H9 (cell line): Measurements from ENCODE around the gene LTK. TPM values are rescaled to one million over a fixed set of nuclear protein-coding genes. Genes with fewer than 3 reads are reported as not detected.

Source experiments
- DNase-seq: peaks from one replicate; pipeline ENCODE4 v3.0.0-alpha.2; 2017
- H2AFZ ChIP-seq: one replicate; pipeline ENCODE4 v1.6.1; 2013; ENCODE audit warnings: mild to moderate bottlenecking, low read length, control low read depth, moderate library complexity
- H2AK5ac ChIP-seq: 2 replicates; pipeline ENCODE4 v1.6.1; 2013; ENCODE audit warnings: low read length, control low read depth, mixed read lengths; ENCODE audit not compliant: insufficient read length
- H2BK120ac ChIP-seq: one replicate; pipeline ENCODE4 v1.6.1; 2013; ENCODE audit warnings: low read depth, mild to moderate bottlenecking, low read length, control low read depth, inconsistent platforms; ENCODE audit not compliant: poor library complexity, severe bottlenecking
- H2BK12ac ChIP-seq: 2 replicates; pipeline ENCODE4 v1.6.1; 2013; ENCODE audit warnings: low read length, control low read depth, mixed read lengths, low read depth; ENCODE audit not compliant: insufficient read length
- H2BK15ac ChIP-seq: 2 replicates; pipeline ENCODE4 v1.6.1; 2013; ENCODE audit warnings: low read depth, low read length, control low read depth
- H2BK20ac ChIP-seq: one replicate; pipeline ENCODE4 v1.6.1; 2013; ENCODE audit warnings: low read depth, mild to moderate bottlenecking, low read length, control low read depth, inconsistent platforms; ENCODE audit not compliant: poor library complexity, severe bottlenecking
- H2BK5ac ChIP-seq: 2 replicates; pipeline ENCODE4 v1.6.1; 2013; ENCODE audit warnings: low read length, control low read depth, mixed read lengths; ENCODE audit not compliant: insufficient read length
- H3K14ac ChIP-seq: 2 replicates; pipeline ENCODE4 v1.6.1; 2013; ENCODE audit warnings: low read length, control low read depth; ENCODE audit not compliant: insufficient read depth
- H3K18ac ChIP-seq: 2 replicates; pipeline ENCODE4 v1.6.1; 2013; ENCODE audit warnings: low read depth, mild to moderate bottlenecking, mixed read lengths, low read length, control low read depth; ENCODE audit not compliant: insufficient read length
- H3K23ac ChIP-seq: 2 replicates; pipeline ENCODE4 v1.6.1; 2013; ENCODE audit warnings: low read length, control low read depth, mixed read lengths, low read depth; ENCODE audit not compliant: insufficient read length
- H3K23me2 ChIP-seq: 2 replicates; pipeline ENCODE4 v1.6.1; 2013; ENCODE audit warnings: low read depth, mild to moderate bottlenecking, mixed read lengths, low read length, control low read depth; ENCODE audit not compliant: insufficient read length, poor library complexity, severe bottlenecking
- H3K27ac ChIP-seq: 2 replicates; pipeline ENCODE4 v1.5.1; 2013; ENCODE audit warnings: low read length, control low read depth, mixed read lengths, low read depth; ENCODE audit not compliant: insufficient read length
- H3K27me3 ChIP-seq: 2 replicates; pipeline ENCODE4 v1.6.1; 2013; ENCODE audit warnings: low read length, control low read depth, inconsistent platforms; ENCODE audit not compliant: insufficient read depth
- H3K4ac ChIP-seq: 2 replicates; pipeline ENCODE4 v1.6.1; 2013; ENCODE audit warnings: low read depth, mild to moderate bottlenecking, control low read depth, inconsistent platforms, low read length, moderate library complexity
- H3K4me1 ChIP-seq: 2 replicates; pipeline ENCODE4 v1.6.1; 2013; ENCODE audit warnings: low read length, control low read depth, inconsistent platforms; ENCODE audit not compliant: insufficient read depth
- H3K4me2 ChIP-seq: 2 replicates; pipeline ENCODE4 v1.6.1; 2013; ENCODE audit warnings: low read length, control low read depth, mixed read lengths; ENCODE audit not compliant: insufficient read length, insufficient read depth
- H3K56ac ChIP-seq: 2 replicates; pipeline ENCODE4 v1.6.1; 2013; ENCODE audit warnings: low read depth, mild to moderate bottlenecking, mixed read lengths, low read length, control low read depth; ENCODE audit not compliant: insufficient read length
- H3K79me1 ChIP-seq: 2 replicates; pipeline ENCODE4 v1.6.1; 2013; ENCODE audit warnings: low read depth, mild to moderate bottlenecking, moderate library complexity, low read length, control low read depth, inconsistent platforms; ENCODE audit not compliant: insufficient read depth, poor library complexity, severe bottlenecking
- H3K79me2 ChIP-seq: 2 replicates; pipeline ENCODE4 v1.6.1; 2013; ENCODE audit warnings: low read length, control low read depth, inconsistent platforms; ENCODE audit not compliant: insufficient read depth
- H3K9ac ChIP-seq: 2 replicates; pipeline ENCODE4 v1.6.1; 2013; ENCODE audit warnings: low read length, control low read depth, mixed read lengths; ENCODE audit not compliant: insufficient read length; ENCODE audit errors: extremely low read depth
- H3K9me3 ChIP-seq: one replicate; pipeline ENCODE4 v1.6.1; 2013; ENCODE audit warnings: low read depth, low read length, inconsistent platforms; ENCODE audit not compliant: control insufficient read depth
- H3T11ph ChIP-seq: one replicate; pipeline ENCODE4 v1.6.1; 2013; ENCODE audit warnings: mild to moderate bottlenecking, low read length, control low read depth, inconsistent platforms
- H4K20me1 ChIP-seq: one replicate; pipeline ENCODE4 v1.6.1; 2013; ENCODE audit not compliant: control insufficient read depth, insufficient read length, insufficient read depth
- H4K5ac ChIP-seq: 2 replicates; pipeline ENCODE4 v1.6.1; 2013; ENCODE audit warnings: low read depth, mild to moderate bottlenecking, mixed read lengths, low read length, control low read depth; ENCODE audit not compliant: insufficient read length
- H4K8ac ChIP-seq: replicated peaks from 2 replicates; pipeline ENCODE4 v1.6.1; 2013; ENCODE audit warnings: low read length, control low read depth, mixed read lengths, low read depth; ENCODE audit not compliant: insufficient read length
- H4K91ac ChIP-seq: 2 replicates; pipeline ENCODE4 v1.6.1; 2013; ENCODE audit warnings: low read depth, mild to moderate bottlenecking, moderate library complexity, mixed read lengths, low read length, control low read depth; ENCODE audit not compliant: insufficient read length
- H3K27ac Mint-ChIP-seq, 3 experiments: 2 replicates in 2 of 3; 3 replicates in 1 of 3; pipeline ENCODE4 v1.8.0; 2020 to 2021; ENCODE audit warnings: mixed read lengths in 3 of 3, mild to moderate bottlenecking in 1 of 3, moderate library complexity in 1 of 3
- H3K27me3 Mint-ChIP-seq: 2 replicates; pipeline ENCODE4 v1.8.0; 2021; ENCODE audit warnings: low read depth, mild to moderate bottlenecking, moderate library complexity, mixed read lengths
- H3K36me3 Mint-ChIP-seq, 3 experiments: 2 replicates in 2 of 3; 3 replicates in 1 of 3; pipeline ENCODE4 v1.8.0; 2020 to 2021; ENCODE audit warnings: low read depth in 3 of 3, mixed read lengths in 3 of 3; ENCODE audit not compliant: insufficient read depth in 1 of 3
- H3K4me1 Mint-ChIP-seq, 2 experiments: 2 replicates each; pipeline ENCODE4 v1.8.0; 2020; ENCODE audit warnings: mixed read lengths in 2 of 2
- H3K4me3 Mint-ChIP-seq, 2 experiments: 2 replicates in 1 of 2; 3 replicates in 1 of 2; pipeline ENCODE4 v1.8.0; 2020 to 2021; ENCODE audit warnings: mild to moderate bottlenecking in 2 of 2, mixed read lengths in 2 of 2, moderate library complexity in 1 of 2
- H3K9me3 Mint-ChIP-seq, 2 experiments: 2 replicates in 1 of 2; 3 replicates in 1 of 2; pipeline ENCODE4 v1.8.0; 2020; ENCODE audit warnings: mild to moderate bottlenecking in 2 of 2, mixed read lengths in 2 of 2, moderate library complexity in 1 of 2
- WGBS: extraction: QIAGEN DNeasy Blood & Tissue Kit; methylation state at CpG from one replicate; pipeline ENCODE4 v1.1.7; 2013; ENCODE audit warnings: missing lambda C conversion rate, low lambda C conversion rate, mixed read lengths; ENCODE audit not compliant: insufficient read length; ENCODE audit errors: extremely low coverage; 5-methylcytosine and 5-hydroxymethylcytosine counted together
- total RNA-seq: library from RNA; stranded (reverse); gene quantifications from 2 replicates; pipeline ENCODE4 v1.2.1, GENCODE V29; 2021
- TF ChIP-seq, protein P1 (sequence below): fragments of 200-600 bp; sonication (generic); conservative IDR thresholded peaks from 3 replicates; pipeline ENCODE4 v1.8.0; 2021; ENCODE audit warnings: antibody characterized with exemption, mild to moderate bottlenecking

LTK gene
- total RNA-seq, 1 experiment from 2014 or later = 0.31 TPM

- Histone ChIP-seq H3K4ac (no peak overlapping the region), H2BK5ac (no peak overlapping the region), H3K27ac (no peak overlapping the region), H3K18ac (no peak overlapping the region), H4K20me1 (no peaks in the 10 kb centered on the region), H3K9me3 (no peaks in the 10 kb centered on the region), H3K14ac (no peak overlapping the region), H4K8ac (no peak overlapping the region), H3K27me3 (no peaks in the 10 kb centered on the region), H3K4me2 (no peak overlapping the region), H3K9ac (no peak overlapping the region), H3K56ac (no peak overlapping the region), H3K23ac (no peak overlapping the region), H4K91ac (no peak overlapping the region), H3T11ph (no peak overlapping the region), H2AK5ac (no peak overlapping the region), H2AFZ (no peak overlapping the region), H2BK15ac (no peak overlapping the region), H2BK120ac (no peak overlapping the region), H3K23me2 (peaks cover 15% of the 10 kb centered on the region), H3K79me1 (no peaks in the 10 kb centered on the region), H3K79me2 (no peaks in the 10 kb centered on the region; the same call in 1 of the 2 replicates), H4K5ac (no peak overlapping the region), H3K4me1 (peaks cover 28% of the 10 kb centered on the region; the same call in 1 of the 2 replicates), H2BK20ac (no peak overlapping the region), H2BK12ac (no peak overlapping the region)
- peak overlapping the region; percentile 92 to 97 (median 95); a peak in 6 of 7 replicates for H3K27ac Mint-ChIP-seq
- no CpG with 5 or more reads among the region's 3 CpGs for WGBS
- no peaks in the 10 kb centered on the region; a peak in 1 of 5 replicates for H3K9me3 Mint-ChIP-seq
- DNase-seq = peak; percentile 75
- H3K36me3 Mint-ChIP-seq = peaks cover 16 to 35% (median 30%) of the 10 kb centered on the region in 3 experiments; a peak in 6 of 7 replicates
- peaks cover 76 to 79% of the 10 kb centered on the region in 2 experiments for H3K4me1 Mint-ChIP-seq
- H3K4me3 Mint-ChIP-seq = peak overlapping the region; percentile 59 to 85
- TF ChIP-seq, protein P1, sequence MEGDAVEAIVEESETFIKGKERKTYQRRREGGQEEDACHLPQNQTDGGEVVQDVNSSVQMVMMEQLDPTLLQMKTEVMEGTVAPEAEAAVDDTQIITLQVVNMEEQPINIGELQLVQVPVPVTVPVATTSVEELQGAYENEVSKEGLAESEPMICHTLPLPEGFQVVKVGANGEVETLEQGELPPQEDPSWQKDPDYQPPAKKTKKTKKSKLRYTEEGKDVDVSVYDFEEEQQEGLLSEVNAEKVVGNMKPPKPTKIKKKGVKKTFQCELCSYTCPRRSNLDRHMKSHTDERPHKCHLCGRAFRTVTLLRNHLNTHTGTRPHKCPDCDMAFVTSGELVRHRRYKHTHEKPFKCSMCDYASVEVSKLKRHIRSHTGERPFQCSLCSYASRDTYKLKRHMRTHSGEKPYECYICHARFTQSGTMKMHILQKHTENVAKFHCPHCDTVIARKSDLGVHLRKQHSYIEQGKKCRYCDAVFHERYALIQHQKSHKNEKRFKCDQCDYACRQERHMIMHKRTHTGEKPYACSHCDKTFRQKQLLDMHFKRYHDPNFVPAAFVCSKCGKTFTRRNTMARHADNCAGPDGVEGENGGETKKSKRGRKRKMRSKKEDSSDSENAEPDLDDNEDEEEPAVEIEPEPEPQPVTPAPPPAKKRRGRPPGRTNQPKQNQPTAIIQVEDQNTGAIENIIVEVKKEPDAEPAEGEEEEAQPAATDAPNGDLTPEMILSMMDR = peak; percentile 49; the same call in 2 of the 3 replicates
- no peaks in the 10 kb centered on the region for H3K27me3 Mint-ChIP-seq
Measured at GRCh38 chr15:41561777-41562145, 48.1 kb upstream of the LTK start.
